MCF 10A (cell line): ENCODE data around the gene IRAK2. TPM values are rescaled to one million over a fixed set of nuclear protein-coding genes. Genes with fewer than 3 reads are reported as not detected.
"Not testable (repeated sequence)": the region's sequence is repeated elsewhere in the genome, so short reads cannot be mapped to it uniquely, and the experiment has no call there.

Experiments used
- BruUV-seq: library from RNA; stranded (reverse); fragments of 400-500 nt; replicated peaks from 2 replicates; lab custom pipeline; 2021; lab: Mats Ljungman, UMichigan
- CTCF ChIA-PET: fragments of 300-600 bp; sonication (Branson Sonifier 250); formaldehyde crosslinking; extraction: SDS; loops from one replicate; lab custom pipeline; 2021; ENCODE audit warnings: antibody characterized with exemption, inconsistent platforms; lab: Yijun Ruan, JAX
- POLR2A ChIA-PET: fragments of 300-600, 350-650 bp; sonication (Branson Sonifier 250); formaldehyde crosslinking; extraction: SDS; loops from one replicate; lab custom pipeline; 2020; ENCODE audit warnings: antibody characterized with exemption, inconsistent platforms; lab: Yijun Ruan, JAX
- DNase-seq: peaks from one replicate; pipeline ENCODE4 v3.0.0-alpha.2; 2018; ENCODE audit not compliant: unreplicated experiment
- H3K27ac Mint-ChIP-seq: one replicate; pipeline ENCODE4 v1.8.0; 2022; ENCODE audit warnings: mild to moderate bottlenecking, low read depth, mixed read lengths; ENCODE audit not compliant: unreplicated experiment
- H3K27me3 Mint-ChIP-seq: one replicate; pipeline ENCODE4 v1.8.0; 2022; ENCODE audit warnings: mixed read lengths; ENCODE audit not compliant: insufficient read depth, unreplicated experiment
- H3K36me3 Mint-ChIP-seq: one replicate; pipeline ENCODE4 v1.8.0; 2022; ENCODE audit warnings: mild to moderate bottlenecking, moderate library complexity, mixed read lengths; ENCODE audit not compliant: insufficient read depth, unreplicated experiment
- H3K4me1 Mint-ChIP-seq: one replicate; pipeline ENCODE4 v1.8.0; 2022; ENCODE audit warnings: mixed read lengths; ENCODE audit not compliant: insufficient read depth, unreplicated experiment
- H3K4me3 Mint-ChIP-seq: one replicate; pipeline ENCODE4 v1.8.0; 2022; ENCODE audit warnings: mild to moderate bottlenecking, moderate library complexity, mixed read lengths; ENCODE audit not compliant: unreplicated experiment
- H3K9me3 Mint-ChIP-seq: one replicate; pipeline ENCODE4 v1.8.0; 2022; ENCODE audit warnings: mixed read lengths; ENCODE audit not compliant: unreplicated experiment
- CTCF ChIP-seq: fragments of 200-600 bp; IDR thresholded peaks from one replicate; pipeline ENCODE4 v1.8.0; 2022; ENCODE audit warnings: antibody characterized with exemption, mild to moderate bottlenecking; ENCODE audit not compliant: unreplicated experiment
- intact Hi-C: fragments of 100-400 bp; cut with micrococcal nuclease; formaldehyde crosslinking; loops from 2 replicates; pipeline ENCODE4 v1.14.1; 2022
- total RNA-seq: library from RNA; stranded (reverse); gene quantifications from 2 replicates; pipeline ENCODE4 v1.2.3, GENCODE V29; 2022

IRAK2 gene
- total RNA-seq, 1 experiment from 2014 or later = 6.0 TPM

- no peak overlapping the region for H3K27ac Mint-ChIP-seq
- peak; percentile 64 for DNase-seq
- TF ChIP-seq CTCF = no peak
- intact Hi-C loops = no loop called here
- H3K4me1 Mint-ChIP-seq = peaks cover 5% of the 10 kb centered on the region
- no peak overlapping the region for H3K4me3 Mint-ChIP-seq
- peaks cover 3% of the 10 kb centered on the region for H3K36me3 Mint-ChIP-seq
- POLR2A ChIA-PET = no interaction called here
- peaks cover under 1% of the 10 kb centered on the region for H3K9me3 Mint-ChIP-seq
- BruUV-seq = no TSS peak
- CTCF ChIA-PET = interaction anchor here (0.6 to 2.0 kb wide), 2 partner anchors 9 to 58 kb away, joined by 6 to 7 read pairs; partner anchors contain the start of gene IRAK2
- no peaks in the 10 kb centered on the region for H3K27me3 Mint-ChIP-seq
Measured at GRCh38 chr3:10173926-10174435, 9.3 kb downstream of the IRAK2 start.

GRCh38 chr3:10175334-10175733 is 10.6 kb downstream of the IRAK2 start:
- CTCF ChIA-PET = interaction anchor here (2.0 kb wide), 1 partner anchor 10 kb away, joined by 6 read pairs; the partner anchor contains the start of gene IRAK2
- H3K27ac Mint-ChIP-seq, H3K4me1 Mint-ChIP-seq, BruUV-seq, H3K4me3 Mint-ChIP-seq, intact Hi-C loops, POLR2A ChIA-PET, H3K9me3 Mint-ChIP-seq, H3K27me3 Mint-ChIP-seq, DNase-seq: not testable (repeated sequence)
- peaks cover 11% of the 10 kb centered on the region for H3K36me3 Mint-ChIP-seq

- CTCF ChIA-PET = interaction anchor here (1.2 kb wide), 2 partner anchors 9 to 11 kb away, joined by 3 to 5 read pairs; no protein-coding TSS in a partner anchor
- BruUV-seq, H3K27ac Mint-ChIP-seq, intact Hi-C loops, H3K4me1 Mint-ChIP-seq, POLR2A ChIA-PET, H3K27me3 Mint-ChIP-seq, DNase-seq, H3K4me3 Mint-ChIP-seq, H3K9me3 Mint-ChIP-seq: not testable (repeated sequence)
- peaks cover 11% of the 10 kb centered on the region for H3K36me3 Mint-ChIP-seq
Measured at GRCh38 chr3:10176150-10176549, 11.4 kb downstream of the IRAK2 start.

- no peak overlapping the region for H3K4me3 Mint-ChIP-seq
- ChIA-PET POLR2A (no interaction called here), CTCF (interaction anchor here (0.6 to 1.0 kb wide), 4 partner anchors 14 to 26 kb away, joined by 3 to 4 read pairs (median 4); no protein-coding TSS in a partner anchor)
- no peaks in the 10 kb centered on the region for H3K27me3 Mint-ChIP-seq
- intact Hi-C loops = no loop called here
- H3K4me1 Mint-ChIP-seq = peaks cover 5% of the 10 kb centered on the region
- no TSS peak for BruUV-seq
- no peaks in the 10 kb centered on the region for H3K9me3 Mint-ChIP-seq
- H3K36me3 Mint-ChIP-seq = peaks cover 11% of the 10 kb centered on the region
- no peak for DNase-seq
- no peak overlapping the region for H3K27ac Mint-ChIP-seq
- no peak for TF ChIP-seq CTCF
Measured at GRCh38 chr3:10177737-10178136, 13.0 kb downstream of the IRAK2 start.

- CTCF ChIA-PET = interaction anchor here (0.6 to 1.2 kb wide), 5 partner anchors 12 to 429 kb away, joined by 3 to 4 read pairs (median 3); partner anchors contain the start of gene OGG1
- TF ChIP-seq CTCF = no peak
- H3K9me3 Mint-ChIP-seq = no peaks in the 10 kb centered on the region
- no TSS peak for BruUV-seq
- no peak overlapping the region for H3K4me3 Mint-ChIP-seq
- peaks cover 11% of the 10 kb centered on the region for H3K36me3 Mint-ChIP-seq
- DNase-seq = no peak
- intact Hi-C loops = no loop called here
- H3K4me1 Mint-ChIP-seq = no peaks in the 10 kb centered on the region
- POLR2A ChIA-PET = no interaction called here
- no peaks in the 10 kb centered on the region for H3K27me3 Mint-ChIP-seq
- H3K27ac Mint-ChIP-seq = no peak overlapping the region
Measured at GRCh38 chr3:10178892-10179291, 14.2 kb downstream of the IRAK2 start.
